Activated T-helper 17 cell treated with anti-CD3 and anti-CD28 coated beads, Interleukin-2, amount 50 U/mL, for 72 hours (primary cell): Measurements from ENCODE around the gene BRCA2. TPM values are rescaled to one million over a fixed set of nuclear protein-coding genes. Genes with fewer than 3 reads are reported as not detected.

Experiments
- ATAC-seq: fragments of 150-1000 bp; cut with Tn5 transposase; replicated peaks from 2 replicates; pipeline ENCODE4 v1.10.0; 2021; ENCODE audit warnings: mild to moderate bottlenecking, moderate library complexity
- H3K27ac Mint-ChIP-seq: one replicate; pipeline ENCODE4 v1.8.0; 2022; ENCODE audit warnings: mixed read lengths
- H3K27me3 Mint-ChIP-seq: one replicate; pipeline ENCODE4 v1.8.0; 2022; ENCODE audit warnings: mixed read lengths
- H3K36me3 Mint-ChIP-seq: one replicate; pipeline ENCODE4 v1.8.0; 2022; ENCODE audit warnings: low read depth, mild to moderate bottlenecking, mixed read lengths
- H3K4me1 Mint-ChIP-seq: one replicate; pipeline ENCODE4 v1.8.0; 2022; ENCODE audit warnings: mixed read lengths
- H3K4me3 Mint-ChIP-seq: one replicate; pipeline ENCODE4 v1.8.0; 2022; ENCODE audit warnings: mild to moderate bottlenecking, mixed read lengths
- H3K9me3 Mint-ChIP-seq: one replicate; pipeline ENCODE4 v1.8.0; 2022; ENCODE audit warnings: mixed read lengths
- total RNA-seq, 2 donors: library from RNA; stranded (reverse); gene quantifications; one replicate each; pipeline ENCODE4 v1.2.3, GENCODE V29; 2022

Gene BRCA2
- total RNA-seq, 2 donors from 2014 or later: 27.7 to 28.5 TPM

DNA sequence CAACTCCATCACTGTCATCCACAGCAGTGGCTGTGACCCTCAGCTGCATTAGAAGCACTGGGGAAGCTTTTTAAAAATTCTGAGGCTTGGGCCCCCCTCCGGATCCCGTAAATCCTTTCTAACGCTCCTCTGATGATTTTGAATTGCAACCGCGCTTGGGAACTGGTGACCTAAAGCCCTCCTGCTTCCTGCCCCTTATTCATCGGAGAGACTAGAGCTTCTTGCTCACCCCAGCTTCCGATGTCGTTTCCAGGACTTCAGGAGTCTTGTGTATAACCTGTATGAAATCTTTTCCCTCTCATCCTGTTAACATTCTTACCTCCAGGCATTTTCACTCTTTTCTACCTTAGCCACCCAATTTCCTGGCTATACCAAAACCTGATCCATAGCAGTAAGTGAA lies 14.9 kb upstream of the BRCA2 start:
- ATAC-seq: no peak
- H3K27ac Mint-ChIP-seq: no peak overlapping the region
- H3K4me1 Mint-ChIP-seq: no peaks in the 10 kb centered on the region
- peaks cover 12% of the 10 kb centered on the region for H3K36me3 Mint-ChIP-seq
- no peaks in the 10 kb centered on the region for H3K9me3 Mint-ChIP-seq
- peaks cover 3% of the 10 kb centered on the region for H3K27me3 Mint-ChIP-seq
- no peak overlapping the region for H3K4me3 Mint-ChIP-seq

DNA sequence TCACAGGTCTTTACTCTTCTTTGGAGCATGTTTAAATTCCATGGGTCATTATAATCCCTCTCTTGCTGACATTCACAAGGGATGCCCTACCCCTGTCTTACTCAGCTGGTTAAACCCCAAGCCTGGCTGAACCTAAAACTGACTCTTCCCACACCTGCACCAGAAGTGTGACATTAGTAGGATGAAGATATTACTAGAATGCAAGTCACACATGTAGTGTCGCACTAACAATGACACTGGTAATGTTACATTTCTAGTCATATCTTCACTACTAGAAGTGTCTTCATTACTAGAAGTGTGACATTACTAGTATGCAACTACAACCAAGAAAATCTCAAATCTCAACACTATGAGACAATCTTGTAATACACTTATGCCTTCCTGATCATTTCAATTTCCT lies 14.4 kb upstream of the BRCA2 start:
- Mint-ChIP-seq H3K4me1 (no peaks in the 10 kb centered on the region), H3K36me3 (peaks cover 7% of the 10 kb centered on the region), H3K9me3 (no peaks in the 10 kb centered on the region), H3K27ac (no peak overlapping the region), H3K4me3 (no peak overlapping the region), H3K27me3 (peaks cover 3% of the 10 kb centered on the region)
- peak; percentile 86 for ATAC-seq

GRCh38 chr13:32302461-32302860 lies 12.8 kb upstream of the BRCA2 start:
- H3K9me3 Mint-ChIP-seq: no peaks in the 10 kb centered on the region
- ATAC-seq: no peak

GRCh38 chr13:32305646-32306045 lies 9.7 kb upstream of the BRCA2 start:
- Mint-ChIP-seq H3K9me3 (no peaks in the 10 kb centered on the region), H3K27ac (no peak overlapping the region), H3K36me3 (no peaks in the 10 kb centered on the region), H3K4me1 (peaks cover 7% of the 10 kb centered on the region), H3K4me3 (no peak overlapping the region), H3K27me3 (no peaks in the 10 kb centered on the region)
- no peak for ATAC-seq

More at GRCh38 chr13:32302461-32302860, 12.8 kb upstream of the BRCA2 start:
- no peak overlapping the region for H3K4me3 Mint-ChIP-seq
- H3K4me1 Mint-ChIP-seq: no peaks in the 10 kb centered on the region
- no peak overlapping the region for H3K27ac Mint-ChIP-seq
- no peaks in the 10 kb centered on the region for H3K36me3 Mint-ChIP-seq
- peaks cover 3% of the 10 kb centered on the region for H3K27me3 Mint-ChIP-seq

DNA sequence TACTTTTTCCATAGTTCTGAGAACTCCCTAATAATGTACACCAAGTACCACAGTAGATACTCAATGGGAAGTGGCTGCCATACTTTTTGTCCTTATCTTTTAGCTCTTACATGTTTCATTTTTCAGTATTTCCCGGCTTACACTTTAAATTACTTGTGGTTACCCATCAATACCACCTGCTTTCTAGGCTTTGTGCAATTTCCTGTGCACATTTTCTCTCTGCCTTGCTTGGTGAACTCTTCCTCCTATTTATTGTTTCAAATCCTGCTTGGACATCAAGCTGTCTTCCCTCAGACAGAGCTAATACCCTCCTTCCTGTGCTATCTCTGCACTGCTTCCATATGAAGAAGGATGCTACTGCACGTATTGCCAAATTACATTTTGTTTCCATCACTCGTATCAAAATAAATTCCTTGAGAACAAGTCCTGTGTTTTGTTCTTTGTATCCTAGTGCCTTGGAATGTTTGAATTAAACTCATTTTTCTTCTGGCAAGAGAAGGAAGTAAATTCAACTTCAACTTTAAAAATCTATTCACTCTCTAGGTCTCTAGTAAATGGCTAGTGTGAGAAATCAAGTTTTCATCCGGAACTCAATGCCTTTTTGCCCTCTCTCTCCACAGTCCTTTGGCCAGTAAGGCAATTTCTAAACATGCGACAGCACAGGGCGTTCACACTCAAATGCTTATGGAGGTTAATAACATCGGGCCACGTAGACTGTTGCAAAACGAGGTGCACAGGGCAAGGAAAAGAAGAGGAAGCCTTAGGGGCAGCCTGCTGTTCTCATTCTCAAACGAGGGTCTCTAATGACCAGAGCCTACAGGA lies 5.8 kb upstream of the BRCA2 start:
- H3K27ac Mint-ChIP-seq: no peak overlapping the region
- H3K4me1 Mint-ChIP-seq: peaks cover 7% of the 10 kb centered on the region
- H3K27me3 Mint-ChIP-seq: no peaks in the 10 kb centered on the region
- peak; percentile 27 for ATAC-seq
- no peaks in the 10 kb centered on the region for H3K9me3 Mint-ChIP-seq
- no peaks in the 10 kb centered on the region for H3K36me3 Mint-ChIP-seq
- H3K4me3 Mint-ChIP-seq: peak overlapping the region; percentile 30

DNA sequence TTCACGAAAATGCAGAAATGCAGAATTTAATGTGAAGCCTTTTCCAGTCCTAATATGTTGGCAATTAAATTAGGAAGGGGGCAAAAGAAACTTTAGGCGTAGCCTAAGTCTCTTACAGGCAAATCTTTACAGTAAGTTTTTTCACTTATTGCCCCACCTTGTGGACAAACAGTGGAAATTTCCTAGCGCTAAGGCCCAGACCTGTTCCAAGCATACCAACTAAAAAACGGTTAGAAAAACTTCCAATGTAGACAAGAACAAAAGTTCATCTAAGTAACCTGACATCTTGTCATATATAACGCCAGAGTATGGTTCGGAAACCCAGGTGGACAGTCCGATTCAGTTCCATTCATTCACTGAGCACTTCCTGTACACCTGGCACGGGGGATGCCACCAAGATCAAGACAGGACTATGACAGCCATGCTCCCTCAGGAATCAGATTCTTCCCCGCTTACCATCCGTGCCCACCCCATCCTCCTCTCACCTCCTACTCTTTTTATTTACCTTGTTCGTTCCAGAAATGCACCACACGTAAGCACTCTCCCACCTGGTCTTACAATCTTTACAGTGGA lies 5.1 kb upstream of the BRCA2 start:
- H3K4me1 Mint-ChIP-seq: peaks cover 7% of the 10 kb centered on the region
- H3K27me3 Mint-ChIP-seq: no peaks in the 10 kb centered on the region
- peaks cover 6% of the 10 kb centered on the region for H3K36me3 Mint-ChIP-seq
- ATAC-seq: peak; percentile 73
- no peaks in the 10 kb centered on the region for H3K9me3 Mint-ChIP-seq
- H3K4me3 Mint-ChIP-seq: peak overlapping the region; percentile 30
- H3K27ac Mint-ChIP-seq: peak overlapping the region; percentile 18

DNA sequence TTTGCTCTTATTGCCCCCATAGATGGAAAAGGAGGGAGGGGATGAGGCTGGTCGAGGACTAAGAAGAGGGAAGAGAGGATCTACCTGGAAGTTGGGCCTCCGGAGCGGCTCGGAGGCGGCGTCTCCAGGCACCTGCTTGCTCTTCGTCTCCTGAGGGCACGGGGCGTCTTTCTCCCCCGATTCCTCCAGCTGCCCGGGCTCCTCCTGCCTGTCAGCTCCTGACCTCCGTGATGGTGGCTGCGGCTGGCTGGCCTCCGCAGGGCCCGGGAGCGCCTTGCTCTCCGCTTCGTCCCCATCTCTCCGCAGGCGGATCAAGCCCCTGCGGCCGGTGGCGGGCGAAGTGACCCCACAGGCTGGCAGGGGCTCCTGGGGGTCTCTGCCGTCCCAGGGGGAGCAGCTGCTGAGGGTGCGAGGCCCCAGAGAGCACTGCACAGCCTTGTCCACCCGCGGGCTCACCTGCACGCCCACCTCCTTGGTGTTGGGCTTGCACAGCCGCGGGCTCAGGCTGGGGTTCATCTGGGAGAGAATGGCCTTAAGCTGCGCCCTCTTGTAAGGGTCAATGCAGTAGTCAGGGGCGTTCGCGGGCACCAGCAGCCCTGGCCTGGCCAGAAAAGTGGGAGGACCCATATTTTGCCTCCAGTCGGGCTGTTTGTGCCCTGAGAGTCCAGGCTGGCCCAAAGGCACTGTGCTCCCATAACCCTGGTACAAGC lies 4.0 kb upstream of the BRCA2 start:
- no peaks in the 10 kb centered on the region for H3K27me3 Mint-ChIP-seq
- no peak overlapping the region for H3K4me3 Mint-ChIP-seq
- peak overlapping the region; percentile 18 for H3K27ac Mint-ChIP-seq
- H3K4me1 Mint-ChIP-seq: peaks cover 7% of the 10 kb centered on the region
- ATAC-seq: no peak
- peaks cover 17% of the 10 kb centered on the region for H3K36me3 Mint-ChIP-seq
- no peaks in the 10 kb centered on the region for H3K9me3 Mint-ChIP-seq

DNA sequence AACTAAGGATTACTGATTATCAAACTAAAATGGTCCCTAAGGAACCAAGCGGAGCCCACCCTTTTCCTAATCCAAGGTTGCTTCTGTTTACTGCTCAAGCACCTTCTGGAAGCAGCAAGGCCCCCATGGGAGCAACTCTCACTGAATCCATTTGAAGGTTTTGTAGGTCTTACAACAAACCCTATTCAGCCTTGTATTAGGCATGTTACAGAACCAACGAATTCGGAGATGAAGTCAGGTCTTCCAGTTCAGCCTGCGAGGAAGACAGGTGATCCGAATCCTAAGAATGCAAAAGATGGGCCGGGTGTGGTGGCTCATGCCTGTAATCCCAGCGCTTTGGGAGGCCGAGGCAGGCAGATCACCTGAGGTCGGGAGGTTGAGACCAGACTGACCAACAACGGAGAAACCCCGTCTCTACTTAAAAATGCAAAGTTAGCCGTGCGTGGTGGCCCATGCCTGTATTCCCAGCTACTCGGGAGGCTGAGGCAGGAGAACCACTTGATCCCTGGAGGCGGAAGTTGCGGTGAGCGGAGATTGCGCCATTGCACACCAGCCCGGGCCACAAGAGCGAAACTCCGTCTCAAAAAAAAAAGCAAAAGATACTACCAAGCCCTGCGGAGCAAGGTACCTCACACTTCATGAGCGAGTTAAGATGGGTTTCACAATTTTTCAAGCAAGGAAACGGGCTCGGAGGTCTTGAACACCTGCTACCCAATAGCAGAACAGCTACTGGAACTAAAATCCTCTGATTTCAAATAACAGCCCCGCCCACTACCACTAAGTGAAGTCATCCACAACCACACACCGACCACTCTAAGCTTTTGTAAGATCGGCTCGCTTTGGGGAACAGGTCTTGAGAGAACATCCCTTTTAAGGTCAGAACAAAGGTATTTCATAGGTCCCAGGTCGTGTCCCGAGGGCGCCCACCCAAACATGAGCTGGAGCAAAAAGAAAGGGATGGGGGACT lies 754 bp upstream of the BRCA2 start:
- H3K4me3 Mint-ChIP-seq: peak overlapping the region; percentile 96
- H3K27ac Mint-ChIP-seq: peak overlapping the region; percentile 98
- peaks cover 8% of the 10 kb centered on the region for H3K4me1 Mint-ChIP-seq
- no peaks in the 10 kb centered on the region for H3K9me3 Mint-ChIP-seq
- no peaks in the 10 kb centered on the region for H3K27me3 Mint-ChIP-seq
- ATAC-seq: peak; percentile 69
- H3K36me3 Mint-ChIP-seq: peaks cover 40% of the 10 kb centered on the region

- ATAC-seq: peak; percentile 49
- Mint-ChIP-seq H3K36me3 (peaks cover 50% of the 10 kb centered on the region), H3K27me3 (no peaks in the 10 kb centered on the region), H3K4me1 (peaks cover 16% of the 10 kb centered on the region), H3K27ac (peak overlapping the region; percentile 98), H3K9me3 (no peaks in the 10 kb centered on the region), H3K4me3 (peak overlapping the region; percentile 96)
These were observed 676 bp downstream of the BRCA2 start for GRCh38 chr13:32316028-32316339.

DNA sequence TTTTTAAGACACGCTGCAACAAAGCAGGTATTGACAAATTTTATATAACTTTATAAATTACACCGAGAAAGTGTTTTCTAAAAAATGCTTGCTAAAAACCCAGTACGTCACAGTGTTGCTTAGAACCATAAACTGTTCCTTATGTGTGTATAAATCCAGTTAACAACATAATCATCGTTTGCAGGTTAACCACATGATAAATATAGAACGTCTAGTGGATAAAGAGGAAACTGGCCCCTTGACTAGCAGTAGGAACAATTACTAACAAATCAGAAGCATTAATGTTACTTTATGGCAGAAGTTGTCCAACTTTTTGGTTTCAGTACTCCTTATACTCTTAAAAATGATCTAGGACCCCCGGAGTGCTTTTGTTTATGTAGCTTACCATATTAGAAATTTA lies 1.2 kb downstream of the BRCA2 start:
- Mint-ChIP-seq H3K4me1 (peaks cover 16% of the 10 kb centered on the region), H3K27ac (peak overlapping the region; percentile 98), H3K4me3 (peak overlapping the region; percentile 96), H3K27me3 (no peaks in the 10 kb centered on the region), H3K9me3 (no peaks in the 10 kb centered on the region), H3K36me3 (peaks cover 50% of the 10 kb centered on the region)
- no peak for ATAC-seq

DNA sequence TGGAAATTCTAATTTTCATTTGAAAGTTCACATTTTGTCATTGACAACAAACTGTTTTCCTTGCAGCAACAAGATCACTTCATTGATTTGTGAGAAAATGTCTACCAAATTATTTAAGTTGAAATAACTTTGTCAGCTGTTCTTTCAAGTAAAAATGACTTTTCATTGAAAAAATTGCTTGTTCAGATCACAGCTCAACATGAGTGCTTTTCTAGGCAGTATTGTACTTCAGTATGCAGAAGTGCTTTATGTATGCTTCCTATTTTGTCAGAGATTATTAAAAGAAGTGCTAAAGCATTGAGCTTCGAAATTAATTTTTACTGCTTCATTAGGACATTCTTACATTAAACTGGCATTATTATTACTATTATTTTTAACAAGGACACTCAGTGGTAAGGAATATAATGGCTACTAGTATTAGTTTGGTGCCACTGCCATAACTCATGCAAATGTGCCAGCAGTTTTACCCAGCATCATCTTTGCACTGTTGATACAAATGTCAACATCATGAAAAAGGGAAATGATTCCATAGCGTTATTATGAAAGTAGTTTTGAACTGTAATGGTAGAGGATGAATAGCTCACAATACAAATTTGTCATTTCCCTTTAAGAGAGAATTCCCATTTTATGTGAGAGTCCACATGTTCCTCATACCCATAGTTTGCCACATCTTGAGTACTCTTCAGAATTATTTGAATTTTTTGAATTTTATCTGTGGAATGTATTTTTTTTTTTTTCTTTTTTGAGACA lies 2.6 kb downstream of the BRCA2 start:
- no peaks in the 10 kb centered on the region for H3K27me3 Mint-ChIP-seq
- no peaks in the 10 kb centered on the region for H3K9me3 Mint-ChIP-seq
- H3K4me1 Mint-ChIP-seq: peaks cover 16% of the 10 kb centered on the region
- H3K27ac Mint-ChIP-seq: no peak overlapping the region
- H3K36me3 Mint-ChIP-seq: peaks cover 50% of the 10 kb centered on the region
- H3K4me3 Mint-ChIP-seq: peak overlapping the region; percentile 96
- no peak for ATAC-seq

DNA sequence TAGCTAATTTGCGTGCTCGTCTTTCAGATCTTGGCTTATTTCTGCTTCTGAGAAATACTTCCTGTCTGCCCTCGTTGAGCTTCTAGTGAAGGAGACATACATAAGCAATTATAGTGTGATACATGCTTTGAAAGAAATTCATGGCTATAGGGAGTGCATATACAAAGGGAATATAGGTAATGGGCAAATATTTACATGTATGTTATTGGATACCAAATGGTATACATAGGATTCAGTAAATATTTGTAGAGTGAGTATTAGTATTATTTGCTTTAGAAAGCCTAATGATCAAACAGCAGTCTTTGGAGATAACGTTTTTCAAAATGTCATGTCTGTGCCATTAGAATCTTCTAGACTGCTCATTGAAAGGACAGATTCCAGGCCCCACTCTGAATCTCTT lies 5.2 kb downstream of the BRCA2 start:
- H3K27me3 Mint-ChIP-seq: no peaks in the 10 kb centered on the region
- peaks cover 54% of the 10 kb centered on the region for H3K36me3 Mint-ChIP-seq
- H3K4me1 Mint-ChIP-seq: peaks cover 16% of the 10 kb centered on the region
- H3K27ac Mint-ChIP-seq: peak overlapping the region; percentile 1
- no peak for ATAC-seq
- H3K9me3 Mint-ChIP-seq: no peaks in the 10 kb centered on the region
- peak overlapping the region; percentile 7 for H3K4me3 Mint-ChIP-seq

DNA sequence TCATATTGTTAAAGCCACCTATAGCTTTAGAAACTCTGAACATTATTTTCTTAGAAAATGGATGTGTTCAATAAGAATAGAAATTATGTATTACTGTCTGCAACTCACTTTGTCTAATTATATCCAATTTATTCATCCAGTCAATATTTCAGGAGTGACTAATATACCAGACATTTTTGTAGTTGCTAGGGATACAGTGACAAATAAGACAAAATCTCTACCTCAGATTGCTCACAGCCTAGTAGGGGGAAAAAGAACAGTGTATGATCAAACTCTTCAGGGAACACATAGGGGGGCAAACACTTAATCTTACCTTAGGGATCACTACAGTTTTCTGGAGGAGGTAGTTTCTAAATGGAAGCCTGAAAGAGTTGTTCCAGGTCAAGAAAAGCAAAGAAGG lies 8.6 kb downstream of the BRCA2 start:
- Mint-ChIP-seq H3K4me3 (no peak overlapping the region), H3K27ac (no peak overlapping the region), H3K27me3 (no peaks in the 10 kb centered on the region), H3K4me1 (peaks cover 16% of the 10 kb centered on the region), H3K9me3 (no peaks in the 10 kb centered on the region), H3K36me3 (peaks cover 44% of the 10 kb centered on the region)
- no peak for ATAC-seq
